HepG2 (cell line): ENCODE results near the gene SPTBN4. TPM values are rescaled to one million over a fixed set of nuclear protein-coding genes. Genes with fewer than 3 reads are reported as not detected.

ENCODE experiments used
- ELF3 ChIP-seq: IDR thresholded peaks from 2 replicates; pipeline ENCODE4 v1.6.1; 2016; ENCODE audit warnings: missing genetic modification reagents, missing compliant biosample characterization
- FOXJ3 ChIP-seq: sonication (generic); formaldehyde crosslinking; IDR thresholded peaks from 2 replicates; pipeline ENCODE4 v1.4.0; 2020; ENCODE audit warnings: missing genetic modification reagents, mild to moderate bottlenecking, borderline replicate concordance
- GZF1 ChIP-seq: sonication (generic); formaldehyde crosslinking; IDR thresholded peaks from 2 replicates; pipeline ENCODE4 v1.5.1; 2020; ENCODE audit warnings: mild to moderate bottlenecking, missing genetic modification reagents
- MEIS2 ChIP-seq: sonication (generic); formaldehyde crosslinking; IDR thresholded peaks from 2 replicates; pipeline ENCODE4 v1.9.0; 2021; ENCODE audit warnings: mild to moderate bottlenecking, missing genetic modification reagents
- MTA1 ChIP-seq: sonication (generic); formaldehyde crosslinking; IDR thresholded peaks from 2 replicates; pipeline ENCODE4 v1.4.0; 2020; ENCODE audit warnings: missing genetic modification reagents, mild to moderate bottlenecking, borderline replicate concordance
- MXI1 ChIP-seq: IDR thresholded peaks from 3 replicates; pipeline ENCODE4 v1.6.1; 2012; ENCODE audit warnings: low read depth, low read length, inconsistent platforms, borderline replicate concordance
- RAD21 ChIP-seq: fragments of 450-650 bp; formaldehyde crosslinking; IDR thresholded peaks from 2 replicates; pipeline ENCODE4 v1.5.0; 2020; ENCODE audit warnings: mild to moderate bottlenecking
- SALL2 ChIP-seq: sonication (generic); formaldehyde crosslinking; IDR thresholded peaks from 2 replicates; pipeline ENCODE4 v1.8.1; 2023; ENCODE audit warnings: mild to moderate bottlenecking, missing genetic modification reagents, inconsistent platforms
- SRSF1 ChIP-seq: fragments of 200-400 bp; formaldehyde crosslinking; optimal IDR thresholded peaks from 2 replicates; pipeline ENCODE3; 2017; ENCODE audit warnings: mild to moderate bottlenecking, low read depth, low read length, moderate library complexity
- STAG1 ChIP-seq: sonication (generic); formaldehyde crosslinking; IDR thresholded peaks from 2 replicates; pipeline ENCODE4 v1.4.0; 2020; ENCODE audit warnings: missing genetic modification reagents
- TARDBP ChIP-seq: sonication (generic); formaldehyde crosslinking; IDR thresholded peaks from 2 replicates; pipeline ENCODE4 v1.8.0; 2022; ENCODE audit warnings: mild to moderate bottlenecking, missing genetic modification reagents
- ZFP1 ChIP-seq: IDR thresholded peaks from 2 replicates; pipeline ENCODE4 v1.6.1; 2016
- ZFP36L1 ChIP-seq: sonication (generic); formaldehyde crosslinking; IDR thresholded peaks from 2 replicates; pipeline ENCODE4 v1.8.0; 2022; ENCODE audit warnings: mild to moderate bottlenecking, missing genetic modification reagents, moderate library complexity
- ZNF251 ChIP-seq: sonication (generic); formaldehyde crosslinking; IDR thresholded peaks from 2 replicates; pipeline ENCODE4 v1.9.0; 2021; ENCODE audit warnings: mild to moderate bottlenecking, missing genetic modification reagents
- ZNF543 ChIP-seq: sonication (generic); formaldehyde crosslinking; IDR thresholded peaks from 2 replicates; pipeline ENCODE4 v1.4.0; 2020; ENCODE audit warnings: mild to moderate bottlenecking, missing genetic modification reagents
- ZNF713 ChIP-seq: sonication (generic); formaldehyde crosslinking; IDR thresholded peaks from 2 replicates; pipeline ENCODE4 v1.4.0; 2020; ENCODE audit warnings: mild to moderate bottlenecking, missing genetic modification reagents
- ZNF737 ChIP-seq: sonication (generic); formaldehyde crosslinking; IDR thresholded peaks from 2 replicates; pipeline ENCODE4 v1.5.0; 2020; ENCODE audit warnings: missing genetic modification reagents, mild to moderate bottlenecking, borderline replicate concordance
- ZNF879 ChIP-seq: sonication (generic); formaldehyde crosslinking; IDR thresholded peaks from 2 replicates; pipeline ENCODE4 v1.8.1; 2023; ENCODE audit warnings: missing genetic modification reagents
- ZSCAN21 ChIP-seq: sonication (generic); formaldehyde crosslinking; IDR thresholded peaks from 2 replicates; pipeline ENCODE4 v1.8.0; 2022; ENCODE audit warnings: mild to moderate bottlenecking, missing genetic modification reagents, moderate library complexity, borderline replicate concordance
- polyA plus RNA-seq, 8 experiments: library from polyadenylated mRNA; depleted of rRNA in 3 of 8; stranded (reverse) in 7 of 8; unstranded in 1 of 8; fragments of >200 nt; fragmentation: Illumina TruSeq in 4 of 8; extraction: Trizol in 4 of 8; gene quantifications; 2 replicates each; pipeline versions ENCODE4 v1.2.1 to v1.2.3, GENCODE V29; 2011 to 2016; ENCODE audit warnings: low read depth in 4 of 8, missing spikeins in 1 of 8, mixed read lengths in 1 of 8; ENCODE audit not compliant: insufficient read depth in 1 of 8
- total RNA-seq, 5 experiments: library from RNA; depleted of rRNA; stranded (reverse); fragments of >200 nt; fragmentation: Illumina TruSeq; extraction: Trizol; gene quantifications; 2 replicates each; pipeline ENCODE4 v1.2.3, GENCODE V29; 2016; ENCODE audit warnings: low read depth in 1 of 5
- TF ChIP-seq, protein P1 (sequence below): IDR thresholded peaks from 2 replicates; pipeline ENCODE4 v1.6.1; 2012; ENCODE audit warnings: inconsistent platforms
- TF ChIP-seq, protein P2 (sequence below): sonication (generic); formaldehyde crosslinking; IDR thresholded peaks from 2 replicates; pipeline ENCODE4 v1.4.0; 2020; ENCODE audit warnings: missing genetic modification reagents
- TF ChIP-seq, protein P3 (sequence below): sonication (generic); formaldehyde crosslinking; IDR thresholded peaks from 2 replicates; pipeline ENCODE4 v1.5.0; 2020; ENCODE audit warnings: mild to moderate bottlenecking, missing genetic modification reagents, borderline replicate concordance

The SPTBN4 gene
- total and polyA plus RNA-seq, 2 of the 13 experiments (the other 11 are each of a cell fraction or from before 2014, with no cell fraction given): 0.11 TPM

DNA sequence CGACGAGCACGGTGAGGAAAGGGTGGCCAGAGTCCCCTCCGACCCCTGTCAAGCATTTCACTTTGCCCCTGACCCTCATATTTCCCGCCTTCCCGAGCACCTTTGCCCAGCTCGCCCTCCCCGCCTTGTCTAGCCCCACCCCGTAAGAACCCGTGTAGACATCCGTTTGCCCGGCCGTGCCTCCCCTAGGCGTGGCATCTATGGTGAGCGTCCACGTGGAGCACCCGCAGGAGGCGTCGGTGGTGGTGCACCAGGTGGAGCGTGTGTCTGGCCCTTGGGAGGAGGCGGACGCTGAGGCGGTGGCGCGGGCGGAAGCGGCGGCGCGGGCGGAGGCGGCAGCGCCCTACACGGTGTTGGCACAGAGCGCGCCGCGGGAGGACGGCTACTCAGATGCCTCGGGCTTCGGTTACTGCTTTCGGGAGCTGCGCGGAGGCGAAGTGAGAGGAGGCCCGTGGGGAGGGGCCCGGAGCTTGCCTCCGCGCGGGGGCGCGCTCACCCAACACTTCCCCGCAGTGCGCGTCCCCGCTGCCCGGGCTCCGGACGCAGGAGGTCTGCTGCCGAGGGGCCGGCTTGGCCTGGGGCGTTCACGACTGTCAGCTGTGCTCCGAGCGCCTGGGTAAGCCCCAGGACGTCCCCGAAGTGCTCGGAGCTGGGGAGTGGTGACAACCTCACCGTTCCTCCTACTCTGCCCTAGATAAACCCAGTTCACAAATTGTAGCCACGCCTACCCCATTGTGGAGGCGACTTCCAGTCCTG is 138.6 kb downstream of the SPTBN4 start (continued):
- TF ChIP-seq MXI1 (peak; percentile 37; the same call in 1 of the 3 replicates), ZFP36L1 (CRISPR knock-in tag) (no peak), RAD21 (CRISPR knock-in tag) (no peak), TARDBP (CRISPR knock-in tag) (no peak), SALL2 (CRISPR knock-in tag) (no peak), ZNF737 (CRISPR knock-in tag) (no peak), STAG1 (CRISPR knock-in tag) (peak; percentile 41), FOXJ3 (no peak), ZSCAN21 (no peak), ELF3 (CRISPR knock-in tag) (no peak), GZF1 (CRISPR knock-in tag) (no peak), ZNF543 (CRISPR knock-in tag) (no peak), MTA1 (peak; percentile 35; the same call in 1 of the 2 replicates), ZNF251 (CRISPR knock-in tag) (no peak), MEIS2 (CRISPR knock-in tag) (no peak), ZNF713 (CRISPR knock-in tag) (no peak), ZNF879 (no peak), ZFP1 (no peak), SRSF1 (peak; percentile 25)
- TF ChIP-seq, protein P1, sequence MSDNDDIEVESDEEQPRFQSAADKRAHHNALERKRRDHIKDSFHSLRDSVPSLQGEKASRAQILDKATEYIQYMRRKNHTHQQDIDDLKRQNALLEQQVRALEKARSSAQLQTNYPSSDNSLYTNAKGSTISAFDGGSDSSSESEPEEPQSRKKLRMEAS: peak; percentile 90
- TF ChIP-seq, protein P2, sequence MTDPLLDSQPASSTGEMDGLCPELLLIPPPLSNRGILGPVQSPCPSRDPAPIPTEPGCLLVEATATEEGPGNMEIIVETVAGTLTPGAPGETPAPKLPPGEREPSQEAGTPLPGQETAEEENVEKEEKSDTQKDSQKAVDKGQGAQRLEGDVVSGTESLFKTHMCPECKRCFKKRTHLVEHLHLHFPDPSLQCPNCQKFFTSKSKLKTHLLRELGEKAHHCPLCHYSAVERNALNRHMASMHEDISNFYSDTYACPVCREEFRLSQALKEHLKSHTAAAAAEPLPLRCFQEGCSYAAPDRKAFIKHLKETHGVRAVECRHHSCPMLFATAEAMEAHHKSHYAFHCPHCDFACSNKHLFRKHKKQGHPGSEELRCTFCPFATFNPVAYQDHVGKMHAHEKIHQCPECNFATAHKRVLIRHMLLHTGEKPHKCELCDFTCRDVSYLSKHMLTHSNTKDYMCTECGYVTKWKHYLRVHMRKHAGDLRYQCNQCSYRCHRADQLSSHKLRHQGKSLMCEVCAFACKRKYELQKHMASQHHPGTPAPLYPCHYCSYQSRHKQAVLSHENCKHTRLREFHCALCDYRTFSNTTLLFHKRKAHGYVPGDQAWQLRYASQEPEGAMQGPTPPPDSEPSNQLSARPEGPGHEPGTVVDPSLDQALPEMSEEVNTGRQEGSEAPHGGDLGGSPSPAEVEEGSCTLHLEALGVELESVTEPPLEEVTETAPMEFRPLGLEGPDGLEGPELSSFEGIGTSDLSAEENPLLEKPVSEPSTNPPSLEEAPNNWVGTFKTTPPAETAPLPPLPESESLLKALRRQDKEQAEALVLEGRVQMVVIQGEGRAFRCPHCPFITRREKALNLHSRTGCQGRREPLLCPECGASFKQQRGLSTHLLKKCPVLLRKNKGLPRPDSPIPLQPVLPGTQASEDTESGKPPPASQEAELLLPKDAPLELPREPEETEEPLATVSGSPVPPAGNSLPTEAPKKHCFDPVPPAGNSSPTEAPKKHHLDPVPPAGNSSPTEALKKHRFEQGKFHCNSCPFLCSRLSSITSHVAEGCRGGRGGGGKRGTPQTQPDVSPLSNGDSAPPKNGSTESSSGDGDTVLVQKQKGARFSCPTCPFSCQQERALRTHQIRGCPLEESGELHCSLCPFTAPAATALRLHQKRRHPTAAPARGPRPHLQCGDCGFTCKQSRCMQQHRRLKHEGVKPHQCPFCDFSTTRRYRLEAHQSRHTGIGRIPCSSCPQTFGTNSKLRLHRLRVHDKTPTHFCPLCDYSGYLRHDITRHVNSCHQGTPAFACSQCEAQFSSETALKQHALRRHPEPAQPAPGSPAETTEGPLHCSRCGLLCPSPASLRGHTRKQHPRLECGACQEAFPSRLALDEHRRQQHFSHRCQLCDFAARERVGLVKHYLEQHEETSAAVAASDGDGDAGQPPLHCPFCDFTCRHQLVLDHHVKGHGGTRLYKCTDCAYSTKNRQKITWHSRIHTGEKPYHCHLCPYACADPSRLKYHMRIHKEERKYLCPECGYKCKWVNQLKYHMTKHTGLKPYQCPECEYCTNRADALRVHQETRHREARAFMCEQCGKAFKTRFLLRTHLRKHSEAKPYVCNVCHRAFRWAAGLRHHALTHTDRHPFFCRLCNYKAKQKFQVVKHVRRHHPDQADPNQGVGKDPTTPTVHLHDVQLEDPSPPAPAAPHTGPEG: 0 out of 2 replicates have a peak, but pooled peaks have one; percentile 53
- TF ChIP-seq, protein P3, sequence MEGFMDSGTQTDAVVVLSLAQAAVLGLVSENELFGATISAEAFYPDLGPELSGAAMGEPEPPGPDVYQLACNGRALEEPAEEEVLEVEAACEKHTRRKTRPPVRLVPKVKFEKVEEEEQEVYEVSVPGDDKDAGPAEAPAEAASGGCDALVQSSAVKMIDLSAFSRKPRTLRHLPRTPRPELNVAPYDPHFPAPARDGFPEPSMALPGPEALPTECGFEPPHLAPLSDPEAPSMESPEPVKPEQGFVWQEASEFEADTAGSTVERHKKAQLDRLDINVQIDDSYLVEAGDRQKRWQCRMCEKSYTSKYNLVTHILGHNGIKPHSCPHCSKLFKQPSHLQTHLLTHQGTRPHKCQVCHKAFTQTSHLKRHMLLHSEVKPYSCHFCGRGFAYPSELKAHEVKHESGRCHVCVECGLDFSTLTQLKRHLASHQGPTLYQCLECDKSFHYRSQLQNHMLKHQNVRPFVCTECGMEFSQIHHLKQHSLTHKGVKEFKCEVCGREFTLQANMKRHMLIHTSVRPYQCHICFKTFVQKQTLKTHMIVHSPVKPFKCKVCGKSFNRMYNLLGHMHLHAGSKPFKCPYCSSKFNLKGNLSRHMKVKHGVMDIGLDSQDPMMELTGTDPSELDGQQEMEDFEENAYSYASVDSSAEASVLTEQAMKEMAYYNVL (CRISPR knock-in tag): no peak
